Bronchial epithelial cell (primary cell): ENCODE data around the gene CHTF8. TPM values are rescaled to one million over a fixed set of nuclear protein-coding genes. Genes with fewer than 3 reads are reported as not detected.
"Not testable (repeated sequence)": the region's sequence is repeated elsewhere in the genome, so short reads cannot be mapped to it uniquely, and the experiment has no call there.

Experiments used
- DNase-seq: peaks from one replicate; pipeline ENCODE4 v3.0.0-alpha.2; 2010; ENCODE audit warnings: low read depth
- FAIRE-seq: peaks from 2 replicates; lab custom pipeline; 2011; peaks lifted over from hg19 to GRCh38; lab: Jason Lieb, UNC
- H3K27me3 ChIP-seq: 2 replicates; pipeline ENCODE4 v1.5.1; 2011; ENCODE audit warnings: low read length; ENCODE audit not compliant: control insufficient read depth, insufficient read depth
- H3K36me3 ChIP-seq: 2 replicates; pipeline ENCODE4 v1.5.1; 2011; ENCODE audit warnings: low read length; ENCODE audit not compliant: control insufficient read depth, insufficient read depth
- H3K4me3 ChIP-seq: 2 replicates; pipeline ENCODE4 v1.5.1; 2011; ENCODE audit warnings: mild to moderate bottlenecking, low read depth, low read length, control low read depth
- total RNA-seq: library from RNA; depleted of rRNA; stranded (reverse); fragments of >200 nt; gene quantifications from 2 replicates; pipeline ENCODE4 v1.2.1, GENCODE V29; 2014
- TF ChIP-seq, protein P1 (sequence below): IDR thresholded peaks from 2 replicates; pipeline ENCODE4 v1.5.1; 2011; ENCODE audit warnings: mild to moderate bottlenecking, moderate library complexity, low read length, control low read depth, inconsistent platforms; ENCODE audit not compliant: insufficient read depth, severe bottlenecking

Gene CHTF8
- total RNA-seq, 1 donor from 2014 or later: 34.8 TPM

GRCh38 chr16:69131167-69131838, 1.1 kb downstream of the CHTF8 start:
- FAIRE-seq (no peak), DNase-seq (no peak)
- Histone ChIP-seq H3K4me3 (peak overlapping the region; percentile 97), H3K36me3 (peaks cover 1% of the 10 kb centered on the region), H3K27me3 (no peaks in the 10 kb centered on the region)
- TF ChIP-seq, protein P1, sequence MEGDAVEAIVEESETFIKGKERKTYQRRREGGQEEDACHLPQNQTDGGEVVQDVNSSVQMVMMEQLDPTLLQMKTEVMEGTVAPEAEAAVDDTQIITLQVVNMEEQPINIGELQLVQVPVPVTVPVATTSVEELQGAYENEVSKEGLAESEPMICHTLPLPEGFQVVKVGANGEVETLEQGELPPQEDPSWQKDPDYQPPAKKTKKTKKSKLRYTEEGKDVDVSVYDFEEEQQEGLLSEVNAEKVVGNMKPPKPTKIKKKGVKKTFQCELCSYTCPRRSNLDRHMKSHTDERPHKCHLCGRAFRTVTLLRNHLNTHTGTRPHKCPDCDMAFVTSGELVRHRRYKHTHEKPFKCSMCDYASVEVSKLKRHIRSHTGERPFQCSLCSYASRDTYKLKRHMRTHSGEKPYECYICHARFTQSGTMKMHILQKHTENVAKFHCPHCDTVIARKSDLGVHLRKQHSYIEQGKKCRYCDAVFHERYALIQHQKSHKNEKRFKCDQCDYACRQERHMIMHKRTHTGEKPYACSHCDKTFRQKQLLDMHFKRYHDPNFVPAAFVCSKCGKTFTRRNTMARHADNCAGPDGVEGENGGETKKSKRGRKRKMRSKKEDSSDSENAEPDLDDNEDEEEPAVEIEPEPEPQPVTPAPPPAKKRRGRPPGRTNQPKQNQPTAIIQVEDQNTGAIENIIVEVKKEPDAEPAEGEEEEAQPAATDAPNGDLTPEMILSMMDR: no peak

DNA sequence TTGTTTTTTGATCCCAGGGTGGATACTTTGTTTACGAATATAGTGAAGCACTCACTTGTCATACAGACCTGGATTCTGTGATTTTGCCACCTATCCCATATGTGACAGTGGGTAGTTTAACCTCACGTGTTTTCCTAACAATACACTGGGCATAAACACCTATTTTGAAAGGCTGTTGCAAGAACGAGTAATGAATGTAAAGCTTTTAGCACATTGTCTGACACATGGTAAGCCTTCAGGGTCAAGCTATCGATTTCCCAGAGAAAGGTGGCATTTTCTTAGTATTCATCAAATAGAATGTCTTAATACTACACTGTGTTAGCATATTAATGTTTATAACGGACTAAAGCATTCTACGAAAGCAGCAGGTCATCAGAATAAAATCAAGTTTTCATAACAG, 1.9 kb downstream of the CHTF8 start:
- FAIRE-seq: no peak
- TF ChIP-seq, protein P1: no peak
- DNase-seq: no peak
- no peaks in the 10 kb centered on the region for H3K27me3 ChIP-seq
- peaks cover 1% of the 10 kb centered on the region for H3K36me3 ChIP-seq
- H3K4me3 ChIP-seq: no peak overlapping the region

- DNase-seq (no peak), FAIRE-seq (no peak)
- H3K27me3 ChIP-seq: no peaks in the 10 kb centered on the region
- no peak overlapping the region for H3K4me3 ChIP-seq
- TF ChIP-seq, protein P1: no peak
- peaks cover 3% of the 10 kb centered on the region for H3K36me3 ChIP-seq
Observed at GRCh38 chr16:69127966-69128510, 4.3 kb downstream of the CHTF8 start.

- not testable (repeated sequence) for H3K36me3 ChIP-seq, H3K4me3 ChIP-seq, H3K27me3 ChIP-seq, FAIRE-seq, DNase-seq
Observed at GRCh38 chr16:69126801-69127200, 5.6 kb downstream of the CHTF8 start.

GRCh38 chr16:69126221-69126620, 6.2 kb downstream of the CHTF8 start:
- Histone ChIP-seq H3K4me3 (no peak overlapping the region), H3K27me3 (no peaks in the 10 kb centered on the region), H3K36me3 (peaks cover 3% of the 10 kb centered on the region)
- TF ChIP-seq, protein P1: no peak
- DNase-seq (no peak), FAIRE-seq (no peak)

GRCh38 chr16:69124961-69125360, 7.4 kb downstream of the CHTF8 start:
- not testable (repeated sequence) for DNase-seq, FAIRE-seq, H3K36me3 ChIP-seq, H3K27me3 ChIP-seq, H3K4me3 ChIP-seq

GRCh38 chr16:69124406-69124805, 8.0 kb downstream of the CHTF8 start:
- not testable (repeated sequence) for H3K4me3 ChIP-seq, H3K27me3 ChIP-seq, FAIRE-seq, DNase-seq
- H3K36me3 ChIP-seq: peaks cover 11% of the 10 kb centered on the region
